Sigmoid colon (tissue), 7 donors: ENCODE measurements around the gene MPP3. TPM values are rescaled to one million over a fixed set of nuclear protein-coding genes. Genes with fewer than 3 reads are reported as not detected.

Source experiments
- DNase-seq: peaks from one replicate; pipeline ENCODE4 v3.0.0-alpha.2; 2019
- H3K27ac ChIP-seq, 4 donors: fragments of 200-600 bp; sonication (generic); one replicate each; pipeline ENCODE4 v1.5.1; 2016 to 2019; ENCODE audit warnings: mild to moderate bottlenecking in 1 of 4
- H3K27me3 ChIP-seq, 3 donors: fragments of 200-600 bp; sonication (generic); one replicate each; pipeline ENCODE4 v1.5.1; 2019; ENCODE audit warnings: mild to moderate bottlenecking in 1 of 3
- H3K36me3 ChIP-seq, 4 donors: fragments of 200-600 bp; sonication (generic); one replicate each; pipeline ENCODE4 v1.5.1; 2016 to 2019
- H3K4me1 ChIP-seq, 4 donors: fragments of 200-600 bp; sonication (generic); one replicate each; pipeline ENCODE4 v1.5.1; 2017 to 2019
- H3K4me3 ChIP-seq, 4 donors: fragments of 200-600 bp; sonication (generic); one replicate each; pipeline ENCODE4 v1.5.1; 2017 to 2019; ENCODE audit warnings: mild to moderate bottlenecking in 2 of 4, moderate library complexity in 1 of 4
- H3K9me3 ChIP-seq, 4 donors: fragments of 200-600 bp in 3 of 4; sonication (generic) in 3 of 4; one replicate each; pipeline versions ENCODE4 v1.5.1 to v1.6.1; 2013 to 2019
- CTCF ChIP-seq, 4 experiments: fragments of 450-650 bp in 3 of 4; fragments of 200-600 bp in 1 of 4; IDR thresholded peaks; one replicate each; pipeline ENCODE4 v1.5.1; 2016 to 2019; ENCODE audit warnings: antibody characterized with exemption in 4 of 4, mild to moderate bottlenecking in 3 of 4, moderate library complexity in 2 of 4
- EP300 ChIP-seq, 4 donors: sonication (generic); formaldehyde crosslinking; IDR thresholded peaks; one replicate each; pipeline ENCODE4 v1.6.1; 2017; ENCODE audit warnings: antibody characterized with exemption in 4 of 4
- POLR2A ChIP-seq, 2 donors: fragments of 450-650 bp; IDR thresholded peaks; one replicate each; pipeline ENCODE4 v1.6.1; 2016; ENCODE audit warnings: antibody characterized with exemption in 2 of 2, mild to moderate bottlenecking in 2 of 2, moderate library complexity in 2 of 2
- POLR2AphosphoS5 ChIP-seq, 4 donors: sonication (generic); formaldehyde crosslinking; IDR thresholded peaks; one replicate each; pipeline ENCODE4 v1.6.1; 2017; ENCODE audit warnings: antibody characterized with exemption in 4 of 4
- WGBS, 2 donors: extraction: QIAGEN DNeasy Blood & Tissue Kit; methylation state at CpG; one replicate each; pipeline ENCODE4 v1.1.7; 2013; 5-methylcytosine and 5-hydroxymethylcytosine counted together
- intact Hi-C: fragments of 100-400 bp; cut with DNase I; formaldehyde crosslinking; loops from one replicate; pipeline ENCODE4 v1.15.1; 2023
- polyA plus RNA-seq, 3 donors: library from polyadenylated mRNA; stranded (reverse); fragments of 200-250 nt; gene quantifications; one replicate each; pipeline ENCODE4 v1.2.3, GENCODE V29; 2013
- total RNA-seq, 4 donors: library from RNA; depleted of rRNA; stranded (reverse); fragments of >200 nt; gene quantifications; one replicate each; pipeline ENCODE4 v1.1.0, GENCODE V29; 2016
- donor health status: healthy with polysubstance abuse.
- donor health status: Bipolar disorder and iron deficiency.
- donor health status: healthy.

MPP3 gene
- total and polyA plus RNA-seq, 7 donors: 0.23 to 10.5 (median 5.0) TPM

DNA sequence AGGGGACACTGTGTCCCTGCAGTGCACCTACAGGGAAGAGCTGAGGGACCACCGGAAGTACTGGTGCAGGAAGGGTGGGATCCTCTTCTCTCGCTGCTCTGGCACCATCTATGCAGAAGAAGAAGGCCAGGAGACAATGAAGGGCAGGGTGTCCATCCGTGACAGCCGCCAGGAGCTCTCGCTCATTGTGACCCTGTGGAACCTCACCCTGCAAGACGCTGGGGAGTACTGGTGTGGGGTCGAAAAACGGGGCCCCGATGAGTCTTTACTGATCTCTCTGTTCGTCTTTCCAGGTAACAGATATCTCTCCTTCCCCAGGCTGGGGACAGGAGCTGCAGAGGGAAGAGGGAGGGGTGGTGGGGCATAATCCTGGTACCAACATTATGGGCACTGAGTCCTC, 15.7 kb upstream of the MPP3 start:
- no peak for DNase-seq
- Histone ChIP-seq H3K27me3 (peaks cover 0 to 5% (median 0%) of the 10 kb centered on the region in 3 donors), H3K27ac (no peak overlapping the region), H3K9me3 (no peaks in the 10 kb centered on the region), H3K36me3 (no peaks in the 10 kb centered on the region), H3K4me3 (no peak overlapping the region), H3K4me1 (peaks cover 0 to 16% (median 9%) of the 10 kb centered on the region in 4 donors)
- WGBS, 2 donors: 92 to 93% methylated on average over 10 of the region's 10 CpGs
- TF ChIP-seq EP300 (IDR thresholded peaks at IDR 0.05) (no peak), CTCF (IDR thresholded peaks at IDR 0.05) (no peak), POLR2A (IDR thresholded peaks at IDR 0.05) (no peak), POLR2AphosphoS5 (IDR thresholded peaks at IDR 0.05) (no peak)
- intact Hi-C loops: loop anchor here (5.0 kb wide), 2 partner anchors 71 to 86 kb away; partner anchors contain the start of gene DUSP3

DNA sequence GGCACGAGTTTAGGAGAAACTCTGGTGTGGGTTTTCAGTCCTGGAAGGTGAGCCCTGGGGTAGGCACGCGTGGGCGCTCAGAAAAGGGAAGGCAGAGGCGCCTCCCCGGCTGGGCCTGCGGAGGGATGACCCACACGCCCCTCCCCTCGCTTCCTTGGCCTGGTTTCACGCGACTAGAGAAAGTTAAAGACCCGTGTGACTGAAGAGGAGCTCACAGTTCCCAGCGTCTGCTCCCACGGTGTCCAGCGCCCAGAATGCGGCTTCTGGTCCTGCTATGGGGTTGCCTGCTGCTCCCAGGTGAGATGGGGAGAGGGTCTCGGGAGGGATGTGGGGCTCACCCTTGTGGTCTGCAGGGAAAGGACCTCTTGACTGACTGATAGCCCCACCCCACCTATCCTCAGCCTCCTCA, 14.0 kb upstream of the MPP3 start, which contains the start of gene CD300LG:
Gene CD300LG, plus strand, starts transcription at position 214 of the 409 bp plus-strand sequence. Its CDS starts 41 bp downstream, at position 255.
- Histone ChIP-seq H3K27me3 (no peaks in the 10 kb centered on the region), H3K27ac (peak within 1 kb of the TSS in 3 of 4 donors; percentile 5 to 40 (median 32)), H3K9me3 (no peaks in the 10 kb centered on the region), H3K4me3 (peak within 1 kb of the TSS in 1 of 4 donors; percentile 6), H3K4me1 (peaks cover 0 to 16% (median 9%) of the 10 kb centered on the region in 4 donors), H3K36me3 (no peaks in the 10 kb centered on the region)
- 36 to 47% methylated on average over 17 of the region's 17 CpGs for WGBS, 2 donors
- no peak for DNase-seq
- no peak for TF ChIP-seq CTCF (IDR thresholded peaks at IDR 0.05)
- no peak for TF ChIP-seq EP300 (IDR thresholded peaks at IDR 0.05)
- no peak for TF ChIP-seq POLR2A (IDR thresholded peaks at IDR 0.05)
- TF ChIP-seq POLR2AphosphoS5 (IDR thresholded peaks at IDR 0.05): no peak
- intact Hi-C loops: loop anchor here (2.0 to 5.0 kb wide), 3 partner anchors 70 to 152 kb away; partner anchors contain the start of gene DUSP3

DNA sequence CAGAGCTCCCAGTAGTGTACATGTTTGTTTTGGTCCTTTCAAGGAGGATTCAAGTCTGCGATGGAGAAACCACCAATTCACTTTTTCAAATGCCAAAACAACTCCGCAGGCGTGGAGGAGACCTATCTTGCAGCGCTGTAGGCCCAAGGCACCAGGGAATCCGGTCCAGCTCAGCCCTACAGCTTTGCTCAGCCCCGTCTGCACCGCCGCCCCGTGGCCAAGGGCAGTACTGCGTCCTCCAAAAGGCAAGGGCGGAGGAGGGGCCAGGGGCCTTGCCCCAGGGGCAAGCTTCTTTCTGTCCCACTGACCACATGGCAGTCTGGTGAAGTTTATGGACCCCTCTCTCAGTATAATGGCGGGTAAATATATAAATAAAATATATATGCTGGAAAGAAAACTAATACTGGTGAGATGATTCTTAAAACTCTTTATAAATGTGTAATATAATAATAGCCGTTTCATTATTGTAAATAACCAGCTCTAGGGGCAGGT, 13.3 kb upstream of the MPP3 start:
- H3K9me3 ChIP-seq: no peaks in the 10 kb centered on the region
- WGBS, 2 donors: 7 to 15% methylated on average over 13 of the region's 13 CpGs
- H3K27ac ChIP-seq: peak overlapping the region in 3 of 4 donors; percentile 5 to 40 (median 32)
- intact Hi-C loops: loop anchor here (2.0 to 5.0 kb wide), 3 partner anchors 69 to 151 kb away; partner anchors contain the start of gene DUSP3
- H3K36me3 ChIP-seq: no peaks in the 10 kb centered on the region
- no peaks in the 10 kb centered on the region for H3K27me3 ChIP-seq
- H3K4me3 ChIP-seq: no peak overlapping the region
- DNase-seq: peak; percentile 94
- TF ChIP-seq CTCF (IDR thresholded peaks at IDR 0.05) (peak; percentile 95 to 98 (median 96)), EP300 (IDR thresholded peaks at IDR 0.05) (no peak)
- H3K4me1 ChIP-seq: peaks cover 0 to 16% (median 9%) of the 10 kb centered on the region in 4 donors

DNA sequence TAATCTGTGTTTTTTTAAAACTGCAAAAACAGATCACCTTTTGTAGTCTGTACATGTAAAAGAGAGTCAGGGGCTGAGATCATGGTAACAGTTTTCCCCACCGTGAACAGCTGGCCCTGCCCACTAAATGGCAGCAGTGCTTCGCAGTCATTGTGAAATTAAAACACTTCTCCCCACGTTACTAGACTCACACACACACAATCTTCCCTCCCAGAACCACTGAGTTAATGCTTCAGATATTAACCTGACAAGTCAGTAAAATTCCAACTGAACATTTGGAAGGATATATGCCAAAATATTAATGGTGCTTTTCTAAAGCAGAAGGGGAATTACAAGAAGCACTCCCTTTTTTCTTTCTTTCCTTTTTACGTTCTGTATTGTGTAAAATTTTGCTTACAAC, 12.8 kb upstream of the MPP3 start:
- H3K4me3 ChIP-seq: no peak overlapping the region
- DNase-seq: no peak
- intact Hi-C loops: loop anchor here (2.0 to 5.0 kb wide), 3 partner anchors 68 to 151 kb away; partner anchors contain the start of gene DUSP3
- TF ChIP-seq EP300 (IDR thresholded peaks at IDR 0.05): no peak
- TF ChIP-seq POLR2A (IDR thresholded peaks at IDR 0.05): no peak
- no peak for TF ChIP-seq POLR2AphosphoS5 (IDR thresholded peaks at IDR 0.05)
- no peak for TF ChIP-seq CTCF (IDR thresholded peaks at IDR 0.05)
- no peaks in the 10 kb centered on the region for H3K9me3 ChIP-seq
- no peaks in the 10 kb centered on the region for H3K36me3 ChIP-seq
- 53 to 68% methylated on average over 4 of the region's 4 CpGs for WGBS, 2 donors
- H3K27ac ChIP-seq: peak overlapping the region in 3 of 4 donors; percentile 5 to 40 (median 32)
- peaks cover 0 to 16% (median 9%) of the 10 kb centered on the region in 4 donors for H3K4me1 ChIP-seq
- H3K27me3 ChIP-seq: no peaks in the 10 kb centered on the region
